Measurements from ENCODE around the gene SLC9A8. TPM values are rescaled to one million over a fixed set of nuclear protein-coding genes. Genes with fewer than 3 reads are reported as not detected.
"Not testable (repeated sequence)": the region's sequence is repeated elsewhere in the genome, so short reads cannot be mapped to it uniquely, and the experiment has no call there.

Gene SLC9A8
- total RNA-seq, 1 donor from 2014 or later, result 3.1 TPM

- DNase-seq (ENCODE audit: low spot score), result no peak
Measured at GRCh38 chr20:49786668-49787370, 25.8 kb upstream of the SLC9A8 start.

- no peak for DNase-seq (ENCODE audit: low spot score)
Measured at GRCh38 chr20:49787371-49788357, 25.0 kb upstream of the SLC9A8 start.

GRCh38 chr20:49790077-49790798 is 22.4 kb upstream of the SLC9A8 start:
- DNase-seq (ENCODE audit: low spot score), result peak; percentile 93

- no peak for DNase-seq (ENCODE audit: low spot score)
Measured at GRCh38 chr20:49791165-49791564, 21.5 kb upstream of the SLC9A8 start.

- no peak for DNase-seq (ENCODE audit: low spot score)
Measured at GRCh38 chr20:49792006-49792405, 20.6 kb upstream of the SLC9A8 start.

- DNase-seq (ENCODE audit: low spot score), result no peak
Measured at GRCh38 chr20:49792611-49793010, 20.0 kb upstream of the SLC9A8 start.

GRCh38 chr20:49794336-49795134 is 18.1 kb upstream of the SLC9A8 start:
- no peak for DNase-seq (ENCODE audit: low spot score)

GRCh38 chr20:49795135-49795424 is 17.5 kb upstream of the SLC9A8 start:
- no peak for DNase-seq (ENCODE audit: low spot score)

GRCh38 chr20:49796600-49797343 is 15.9 kb upstream of the SLC9A8 start:
- no peak for DNase-seq (ENCODE audit: low spot score)

- DNase-seq (ENCODE audit: low spot score), result no peak
Measured at GRCh38 chr20:49797344-49797615, 15.3 kb upstream of the SLC9A8 start.

GRCh38 chr20:49798718-49799117 is 13.9 kb upstream of the SLC9A8 start:
- DNase-seq (ENCODE audit: low spot score), result no peak

- DNase-seq (ENCODE audit: low spot score), result no peak
Measured at GRCh38 chr20:49799698-49800097, 12.9 kb upstream of the SLC9A8 start.

- no peak for DNase-seq (ENCODE audit: low spot score)
Measured at GRCh38 chr20:49803418-49803817, 9.2 kb upstream of the SLC9A8 start.

- DNase-seq (ENCODE audit: low spot score), result no peak
Measured at GRCh38 chr20:49804364-49804763, 8.3 kb upstream of the SLC9A8 start.

- DNase-seq (ENCODE audit: low spot score), result not testable (repeated sequence)
Measured at GRCh38 chr20:49805224-49805876, 7.3 kb upstream of the SLC9A8 start.

- no peak for DNase-seq (ENCODE audit: low spot score)
Measured at GRCh38 chr20:49808753-49809152, 3.9 kb upstream of the SLC9A8 start.

GRCh38 chr20:49809803-49810359 is 2.7 kb upstream of the SLC9A8 start:
- no peak for DNase-seq (ENCODE audit: low spot score)

GRCh38 chr20:49810491-49811190 is 2.0 kb upstream of the SLC9A8 start:
- DNase-seq (ENCODE audit: low spot score), result no peak

- peak; percentile 47 for DNase-seq (ENCODE audit: low spot score)
Measured at GRCh38 chr20:49811825-49812506, 662 bp upstream of the SLC9A8 start.
